ENCODE results near the gene FNDC3B.

The FNDC3B gene

DNA sequence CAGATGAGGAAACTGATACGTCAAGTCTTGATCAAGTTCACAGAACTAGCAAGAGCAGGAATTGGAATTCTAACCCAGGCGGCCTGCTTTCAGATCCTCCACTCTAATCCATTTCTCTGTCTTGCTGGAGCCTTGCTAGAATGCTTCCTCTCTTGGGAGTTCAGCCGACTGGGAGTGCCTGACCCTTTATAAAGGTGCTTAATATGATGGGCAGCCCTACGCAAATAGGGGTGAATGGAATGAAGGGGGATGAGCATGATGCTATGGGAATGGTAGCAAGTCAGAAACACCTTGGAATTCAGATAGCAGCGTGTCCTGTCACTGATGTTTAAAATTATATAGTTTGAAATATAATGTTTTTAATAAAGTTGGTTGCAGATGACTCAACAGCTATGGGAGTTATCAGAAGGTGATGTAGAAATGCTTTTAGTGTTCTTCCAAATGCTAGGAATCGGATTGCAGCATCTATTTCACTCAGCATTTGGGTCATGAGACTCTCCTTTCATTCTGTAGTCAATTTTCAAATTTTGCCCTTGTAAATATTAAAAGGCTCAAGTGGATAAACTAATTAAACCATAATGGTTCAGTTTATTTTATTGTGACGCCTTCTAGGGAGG, 150.7 kb downstream of the FNDC3B start:
- DNase-seq (ENCODE audit: low spot score), result no peak

DNA sequence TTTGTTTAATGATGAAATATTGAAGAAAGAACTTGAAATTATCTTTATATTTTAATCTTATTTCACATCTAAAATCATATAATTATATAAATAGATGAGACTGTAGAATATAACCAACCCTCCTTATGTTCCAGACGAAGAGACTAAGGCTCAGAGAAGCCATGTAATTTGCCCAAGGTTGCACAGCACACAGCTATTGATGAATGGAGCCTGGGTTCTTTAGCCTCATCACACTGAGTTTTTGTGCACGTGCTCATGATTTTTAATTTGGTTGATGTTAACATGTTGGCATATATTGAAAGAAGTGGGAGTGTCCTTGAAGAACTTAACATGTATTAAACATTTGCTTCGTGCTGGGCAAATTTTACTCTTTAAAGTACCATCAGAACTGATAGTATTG, 151.6 kb downstream of the FNDC3B start:
- no peak for DNase-seq (ENCODE audit: low spot score)

DNA sequence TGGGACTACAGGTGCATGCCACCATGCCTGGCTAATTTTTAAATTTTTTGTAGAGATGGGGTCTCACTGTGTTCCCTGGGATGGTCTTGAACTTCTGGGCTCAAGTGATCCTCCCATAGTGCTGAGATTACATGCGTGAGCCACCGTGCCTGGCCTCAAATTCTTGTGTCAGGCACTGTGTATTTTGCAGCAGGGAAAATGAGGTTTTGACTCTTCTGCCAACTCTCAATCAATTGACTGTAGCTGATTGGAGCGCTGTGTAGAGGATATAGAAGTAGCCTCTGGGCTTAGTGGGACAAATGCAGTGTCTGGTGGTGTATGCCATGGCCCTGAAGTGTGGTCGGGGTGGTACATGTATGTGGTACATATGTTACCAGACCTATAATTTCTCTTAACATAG, 152.3 kb downstream of the FNDC3B start:
- no peak for DNase-seq (ENCODE audit: low spot score)

DNA sequence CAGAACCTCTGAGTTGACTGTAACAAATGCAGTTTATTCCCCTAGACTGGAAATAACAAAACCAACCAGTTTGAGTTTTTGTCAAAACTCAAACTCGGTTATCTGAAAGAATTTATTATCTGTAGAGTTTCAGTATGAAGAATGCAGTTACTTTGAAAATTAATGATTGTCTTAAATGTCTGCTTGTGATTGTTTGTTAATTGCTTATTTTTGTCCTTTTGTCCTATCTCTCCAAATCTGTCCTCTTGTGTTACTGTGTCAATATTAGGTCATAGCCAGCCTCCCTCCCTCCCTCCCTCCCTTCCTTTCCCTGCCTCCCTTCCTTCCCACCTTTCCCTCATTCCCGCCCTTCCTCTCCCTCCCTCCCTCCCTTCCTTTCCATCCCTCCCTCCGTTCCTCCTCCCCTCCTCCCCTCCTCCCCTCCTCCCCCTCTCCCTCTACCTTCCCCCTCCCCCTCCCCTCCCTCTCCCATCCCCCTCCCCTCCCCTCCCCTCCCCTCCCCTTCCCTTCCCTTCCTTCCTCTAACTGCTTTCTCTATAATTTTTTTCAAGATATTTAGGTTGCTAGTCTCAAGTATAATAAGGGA, 153.5 kb downstream of the FNDC3B start:
- DNase-seq (ENCODE audit: low spot score), result no peak

DNA sequence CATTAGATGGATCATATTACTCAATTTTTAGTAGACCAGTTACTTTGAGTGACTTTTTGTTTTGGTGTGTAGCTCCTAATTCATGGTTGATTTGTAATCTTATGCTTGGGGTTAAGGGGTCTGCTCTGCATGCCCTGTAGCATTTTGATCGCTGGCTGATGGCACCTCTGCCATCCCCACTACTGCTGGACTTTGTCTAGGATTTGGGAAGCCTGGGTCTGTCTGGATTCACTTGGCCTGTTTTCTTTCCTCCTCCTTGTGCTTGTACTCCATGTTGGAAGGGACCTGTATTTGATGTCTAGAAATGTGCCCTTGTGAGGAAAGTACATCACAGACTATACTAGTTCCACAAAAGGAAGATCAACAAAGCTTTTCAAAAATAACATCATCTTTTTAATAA, 154.1 kb downstream of the FNDC3B start:
- no peak for DNase-seq (ENCODE audit: low spot score)

DNA sequence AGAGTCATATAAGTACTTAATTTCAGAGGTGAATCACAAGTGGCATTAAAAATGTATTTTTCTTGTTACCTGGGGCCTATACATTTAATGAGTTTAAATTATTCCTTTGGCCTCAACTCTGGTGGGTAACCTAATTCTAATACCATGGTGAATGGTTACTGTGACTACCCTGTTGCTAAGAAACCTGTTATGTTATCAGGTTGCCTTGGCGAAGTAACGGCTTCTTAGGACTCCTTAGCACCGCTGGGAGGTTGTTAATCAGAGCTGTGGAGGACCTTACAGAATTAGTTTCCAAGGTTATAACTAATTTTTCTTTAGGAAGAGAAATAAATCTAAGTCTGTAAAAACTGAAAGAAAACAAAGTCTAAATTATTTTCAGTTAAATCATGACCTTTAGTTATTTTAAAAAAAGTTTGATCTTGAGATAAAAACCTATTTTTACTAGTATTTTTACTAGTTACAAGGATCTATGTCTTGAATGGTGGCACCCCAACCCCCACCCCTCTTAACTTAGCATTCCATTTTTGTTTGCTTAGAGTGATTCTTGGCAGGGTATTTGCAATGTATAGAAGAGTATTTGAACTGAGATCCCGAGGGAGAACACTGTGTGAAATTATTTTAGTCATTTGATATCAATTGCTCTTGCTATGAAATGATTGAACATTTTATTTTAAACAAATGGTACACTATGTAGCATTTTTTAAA, 155.5 kb downstream of the FNDC3B start:
- DNase-seq (ENCODE audit: low spot score), result no peak

DNA sequence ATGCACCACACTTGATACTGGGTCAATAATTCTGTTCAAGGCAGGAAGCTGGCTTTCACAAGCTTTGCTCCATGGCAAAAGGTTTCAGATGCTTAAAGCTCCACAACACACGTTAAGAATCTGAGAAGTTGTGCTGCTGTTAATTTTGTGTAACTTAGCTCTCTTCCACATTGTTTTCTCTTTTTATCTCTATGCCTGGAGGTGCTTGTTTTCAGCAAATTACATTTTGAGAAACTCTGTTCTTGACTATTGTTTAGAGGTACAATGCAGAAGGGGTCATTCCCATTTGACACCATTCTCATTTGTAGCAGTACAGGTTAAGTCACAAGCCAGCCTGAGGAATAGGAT, 156.0 kb downstream of the FNDC3B start:
- DNase-seq (ENCODE audit: low spot score), result no peak

DNA sequence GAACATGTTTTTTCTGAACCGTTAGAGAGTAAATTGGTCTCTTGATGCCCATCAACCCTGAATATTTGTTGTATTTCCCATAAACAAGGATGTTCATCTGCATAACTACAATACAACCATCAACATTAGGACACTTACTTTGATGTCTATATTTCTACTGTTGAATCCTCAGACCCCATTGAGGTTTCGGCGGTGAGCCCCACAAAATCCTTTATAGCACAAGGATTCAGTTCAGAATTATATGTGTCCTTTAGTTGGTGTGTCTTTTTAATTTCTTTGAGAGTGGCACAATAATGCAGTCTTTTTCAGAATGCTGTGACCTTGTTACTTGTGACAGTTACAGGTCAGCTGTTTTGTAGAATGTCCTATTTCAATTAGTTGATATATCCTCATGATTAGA, 158.0 kb downstream of the FNDC3B start:
- no peak for DNase-seq (ENCODE audit: low spot score)

DNA sequence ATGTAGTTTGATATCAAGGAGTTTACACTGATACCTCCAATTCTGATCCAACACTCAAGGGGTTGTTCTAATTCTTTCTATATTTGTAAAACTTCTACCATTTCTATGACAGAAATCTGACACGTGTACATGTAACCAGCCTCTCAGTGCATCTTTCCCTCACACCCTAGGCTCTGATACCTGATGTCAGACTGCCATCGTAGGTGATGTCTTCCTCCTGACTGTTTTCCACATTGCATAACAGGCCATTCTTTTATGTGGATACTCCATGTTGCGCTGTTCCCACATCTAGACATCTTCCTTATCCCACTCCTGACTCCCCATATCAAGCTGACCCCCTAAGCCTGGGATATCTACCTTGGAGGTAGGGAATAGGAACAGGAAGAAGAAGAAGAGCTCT, 159.1 kb downstream of the FNDC3B start:
- DNase-seq (ENCODE audit: low spot score), result no peak

DNA sequence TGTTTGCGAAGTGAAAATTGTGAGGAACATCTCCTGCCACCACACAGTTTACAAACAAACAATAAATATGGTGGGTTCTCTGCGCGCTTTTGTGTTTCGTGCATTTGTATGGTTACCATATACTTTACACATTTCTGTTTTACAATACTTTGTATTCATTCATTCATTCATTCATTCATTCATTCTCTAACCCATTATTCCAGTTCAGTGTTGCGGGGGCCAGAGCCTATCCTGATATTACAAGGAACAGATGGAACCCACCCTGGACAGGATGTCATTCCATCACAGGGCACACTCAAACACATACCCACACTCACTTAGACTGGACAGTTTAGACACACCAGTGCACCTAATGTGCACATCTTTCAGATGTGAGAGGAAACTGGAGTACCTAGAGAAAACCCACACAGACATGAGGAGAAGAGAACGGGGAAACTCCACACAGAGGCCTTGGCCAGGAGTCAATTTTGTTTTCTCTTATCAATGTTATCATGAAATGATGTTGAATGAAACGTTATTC, 160.5 kb downstream of the FNDC3B start:
- no peak for DNase-seq (ENCODE audit: low spot score)

DNA sequence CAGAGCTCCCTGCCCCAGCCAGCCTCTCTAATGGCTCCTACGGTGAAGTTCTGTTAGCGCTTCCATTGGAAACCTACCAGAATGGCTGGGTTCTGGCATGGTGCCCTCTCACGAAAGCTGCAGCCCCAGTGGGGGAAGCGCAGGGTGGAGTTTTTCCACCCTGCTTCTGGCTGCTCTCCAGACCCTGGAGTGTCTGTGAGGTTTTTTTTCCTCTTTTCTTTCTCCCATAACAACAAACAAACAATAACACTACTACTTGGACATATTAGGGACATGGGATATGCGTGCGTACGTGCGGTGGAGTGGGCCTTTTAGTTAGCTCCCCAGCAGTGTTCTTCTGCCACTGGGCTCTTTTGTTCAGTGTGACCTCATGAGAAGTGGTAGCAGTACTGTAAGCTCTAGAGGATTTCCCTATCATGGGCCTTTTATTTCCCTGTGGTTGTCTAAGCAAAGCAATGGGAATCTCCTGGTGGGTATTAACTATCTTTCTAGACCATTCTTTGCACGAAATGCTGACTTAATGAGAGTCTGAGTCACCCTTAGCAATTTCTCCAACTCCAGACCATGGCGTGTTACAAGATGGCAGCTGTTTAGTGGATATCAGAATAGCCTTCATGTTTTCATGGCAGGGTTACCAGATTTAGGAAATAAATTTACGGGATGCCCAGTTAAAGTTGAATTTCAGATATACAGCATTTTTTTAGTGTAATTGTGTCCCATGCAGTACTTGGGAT, 161.9 kb downstream of the FNDC3B start:
- no peak for DNase-seq (ENCODE audit: low spot score)

DNA sequence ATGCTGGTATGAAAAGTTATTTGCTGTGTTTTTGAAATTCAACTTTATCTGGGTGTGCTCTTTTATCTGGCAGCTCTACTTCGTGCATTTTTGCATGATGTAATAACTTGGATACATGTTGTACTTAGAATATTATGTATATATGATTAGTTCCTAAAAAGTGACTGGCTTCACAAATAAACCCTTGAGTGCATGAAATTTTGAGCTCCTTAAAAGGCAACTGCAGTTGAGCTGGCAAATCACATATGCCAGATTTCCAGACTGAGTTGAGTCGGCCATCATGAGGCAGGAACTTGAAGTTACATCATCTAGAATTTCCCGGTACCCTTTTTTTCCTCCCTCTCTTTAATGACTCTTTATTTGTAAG, 162.5 kb downstream of the FNDC3B start:
- no peak for DNase-seq (ENCODE audit: low spot score)

DNA sequence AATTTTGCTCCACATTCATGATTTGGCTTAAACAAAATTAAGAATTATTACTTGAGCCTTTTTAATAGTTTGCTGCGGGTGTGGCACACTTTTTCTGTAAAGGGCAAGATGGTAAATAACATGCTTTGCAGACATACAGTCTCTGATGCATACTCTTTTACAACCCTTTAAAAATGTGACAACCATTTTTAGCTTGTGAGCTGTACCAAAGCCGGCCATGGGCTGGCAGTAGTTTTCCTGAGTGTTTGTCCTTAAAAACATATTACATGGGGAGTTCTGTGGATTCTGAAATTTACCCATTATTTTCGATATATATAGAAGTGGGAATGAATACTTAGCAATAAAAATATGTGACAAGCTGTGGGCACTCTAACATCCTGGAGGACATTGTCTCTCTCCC, 163.4 kb downstream of the FNDC3B start:
- DNase-seq (ENCODE audit: low spot score), result no peak

DNA sequence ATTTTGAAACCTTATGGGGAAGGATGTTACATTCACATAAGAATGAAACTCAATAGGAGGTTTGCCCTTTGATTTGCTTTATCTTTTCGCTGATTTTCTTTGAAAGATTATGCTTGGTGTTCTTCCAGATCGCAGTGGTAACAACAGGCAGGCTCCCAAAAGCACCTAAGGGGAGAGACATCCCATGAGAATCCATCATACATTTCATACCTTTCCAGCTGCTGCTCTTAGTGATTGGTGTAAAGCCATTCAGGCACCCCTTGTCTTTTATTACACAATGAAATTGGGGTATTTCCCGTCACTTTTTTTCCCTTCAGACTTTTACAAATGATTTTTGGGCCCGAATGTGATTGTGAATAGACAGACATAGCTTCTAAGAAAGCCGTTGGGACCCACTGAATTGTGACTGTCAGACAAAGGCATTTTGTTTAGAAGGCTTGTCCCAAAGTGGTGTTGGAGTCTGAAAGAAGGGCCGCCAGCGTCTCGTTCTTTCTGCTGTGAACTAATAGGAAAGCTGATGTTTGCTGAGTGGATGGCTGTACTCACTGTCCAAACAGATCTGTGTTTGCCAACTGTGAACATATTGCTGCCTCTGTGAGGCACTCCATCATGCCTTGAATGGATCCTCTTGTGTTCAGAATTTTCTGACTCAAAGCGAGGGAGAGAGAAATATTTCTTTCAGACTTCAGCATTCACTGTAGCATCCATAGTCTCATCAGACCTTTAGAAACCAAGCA, 164.3 kb downstream of the FNDC3B start:
- DNase-seq (ENCODE audit: low spot score), result no peak

DNA sequence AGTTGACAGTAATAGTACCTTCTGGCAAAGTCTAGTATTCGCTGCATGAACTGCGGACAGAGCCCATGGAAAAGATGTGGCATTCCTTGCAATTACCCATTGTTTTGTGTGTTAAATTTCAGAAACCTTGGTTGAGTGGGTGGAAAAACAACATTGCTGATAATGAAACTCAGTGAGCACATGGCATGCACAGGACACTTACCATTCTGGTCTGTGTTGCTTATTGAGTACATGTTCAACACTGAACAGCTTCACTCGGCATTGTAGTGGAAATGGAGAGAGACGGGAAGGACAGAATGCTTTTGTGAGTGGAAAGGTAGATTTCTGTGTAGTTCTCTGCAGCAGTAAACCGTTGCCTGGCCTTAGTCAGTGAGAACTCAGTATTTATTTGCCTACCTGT, 165.3 kb downstream of the FNDC3B start:
- DNase-seq (ENCODE audit: low spot score), result no peak

DNA sequence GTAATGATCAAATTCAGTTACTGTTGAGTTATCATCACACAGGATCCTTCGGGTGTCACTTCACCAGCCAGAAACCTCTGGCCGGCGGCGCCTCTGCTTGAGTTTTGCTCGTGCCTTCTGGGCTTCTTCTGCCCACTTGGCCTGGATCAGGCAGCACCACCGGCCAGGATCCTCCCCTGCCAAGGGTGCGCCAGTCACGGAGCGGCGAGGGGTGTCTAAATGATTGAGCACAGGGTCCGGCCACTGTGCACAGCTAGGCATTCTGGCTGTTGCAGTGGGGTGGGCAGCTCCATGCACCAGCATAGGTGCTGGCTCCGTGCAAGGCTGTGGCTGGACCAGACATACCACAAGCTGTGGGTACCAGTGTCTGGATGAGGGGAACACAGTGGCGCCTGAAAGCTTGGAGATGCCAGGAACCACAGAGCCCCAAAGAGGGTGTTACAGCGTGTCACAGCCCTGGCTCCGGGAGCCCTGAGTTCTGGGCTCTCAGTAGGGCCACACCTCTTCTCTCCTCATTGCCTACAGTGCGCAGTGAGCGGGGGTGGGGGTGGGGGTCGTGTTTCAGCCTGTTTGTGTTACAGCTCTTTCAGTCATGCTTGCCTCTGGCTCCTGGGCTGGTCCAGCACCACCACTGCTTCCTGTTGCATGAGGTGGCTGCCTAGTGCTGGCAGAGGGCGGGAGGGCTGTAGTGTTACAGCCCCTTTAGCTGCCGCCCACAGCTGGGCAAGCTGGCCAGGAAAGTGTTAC, 169.4 kb downstream of the FNDC3B start:
- DNase-seq (ENCODE audit: low spot score), result no peak

DNA sequence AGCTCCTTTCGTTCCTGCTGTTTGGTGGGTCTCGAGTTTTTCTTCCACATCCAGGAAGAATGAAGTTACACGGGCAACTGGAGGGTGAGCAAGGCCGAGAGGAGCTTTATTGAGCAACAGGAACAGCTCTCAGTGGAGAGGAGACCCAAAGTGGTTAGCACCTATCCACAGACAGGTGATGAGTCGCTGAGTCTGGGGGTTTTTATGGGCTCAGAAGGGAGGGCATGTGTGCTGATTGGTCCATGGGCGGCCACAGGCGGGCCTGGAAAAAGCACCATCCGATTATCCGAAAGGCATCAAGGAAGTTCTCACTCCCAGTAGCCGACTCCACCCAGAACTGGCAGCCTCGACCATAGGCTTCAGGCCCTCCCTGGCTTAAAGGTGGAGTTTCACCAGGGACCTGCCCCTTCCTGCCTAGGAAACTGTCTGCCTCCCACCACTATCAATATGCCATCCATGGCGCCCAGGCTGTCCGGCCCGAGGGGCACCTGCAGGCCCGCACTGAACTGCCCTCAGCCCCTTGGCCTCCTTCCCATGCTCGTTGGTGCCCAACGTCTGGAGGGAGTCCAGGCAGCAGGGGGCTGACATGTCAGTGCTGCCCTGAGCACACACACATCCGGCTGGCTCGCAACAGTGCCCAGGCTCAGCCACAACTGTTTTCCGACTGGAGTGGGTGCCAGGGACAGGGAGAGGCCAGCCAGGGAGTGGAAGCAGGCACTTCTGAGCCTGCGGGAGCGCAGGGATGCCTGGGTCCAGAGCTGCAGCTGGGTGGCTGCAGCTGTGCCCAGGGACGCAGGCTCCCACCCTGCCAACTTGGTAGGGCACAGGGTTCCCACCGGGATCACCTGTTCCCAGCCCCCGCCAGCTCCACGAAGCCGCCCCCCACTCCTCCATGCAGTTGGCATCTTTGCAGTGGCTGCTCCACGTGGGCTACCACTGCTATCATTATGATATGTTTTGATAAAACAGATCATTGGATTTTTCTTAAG, 170.2 kb downstream of the FNDC3B start:
- DNase-seq (ENCODE audit: low spot score), result no peak

DNA sequence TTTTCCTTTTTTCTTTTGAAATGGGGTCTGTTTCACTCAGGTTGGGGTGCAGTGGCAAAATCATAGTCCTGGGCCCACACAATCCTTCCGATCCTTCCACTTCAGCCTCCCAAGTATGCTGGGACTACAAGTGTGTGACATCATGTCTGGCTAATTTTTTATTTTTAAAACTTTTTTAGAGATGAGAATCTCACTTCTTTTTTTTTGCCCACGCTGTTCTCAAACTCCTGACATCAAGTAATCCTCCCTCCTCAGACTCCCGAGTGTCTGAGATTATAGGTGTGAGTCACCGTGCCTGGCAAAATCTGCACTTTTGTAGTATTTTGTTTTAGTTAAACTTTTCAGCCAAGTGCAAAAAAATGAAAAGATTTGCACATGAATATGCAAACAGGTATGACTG, 171.0 kb downstream of the FNDC3B start:
- no peak for DNase-seq (ENCODE audit: low spot score)

DNA sequence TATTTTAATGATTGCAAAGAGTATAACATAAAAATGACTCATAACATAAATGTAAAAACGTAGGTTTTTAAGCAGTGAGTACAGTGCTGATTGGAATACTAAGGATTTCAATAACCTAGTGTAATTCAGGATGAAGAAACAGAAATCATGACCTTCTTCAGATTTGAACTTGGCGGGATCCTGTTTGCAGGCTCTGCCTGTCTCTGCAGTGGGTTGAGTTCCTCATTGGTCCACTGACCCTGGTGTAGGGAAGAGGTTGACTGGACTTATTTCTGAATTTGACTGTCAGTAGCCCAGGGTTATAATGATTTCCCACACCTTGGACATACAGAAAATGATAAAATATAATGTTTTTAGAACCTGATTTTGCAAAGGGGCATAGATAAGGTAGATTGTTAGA, 171.7 kb downstream of the FNDC3B start:
- DNase-seq (ENCODE audit: low spot score), result no peak

DNA sequence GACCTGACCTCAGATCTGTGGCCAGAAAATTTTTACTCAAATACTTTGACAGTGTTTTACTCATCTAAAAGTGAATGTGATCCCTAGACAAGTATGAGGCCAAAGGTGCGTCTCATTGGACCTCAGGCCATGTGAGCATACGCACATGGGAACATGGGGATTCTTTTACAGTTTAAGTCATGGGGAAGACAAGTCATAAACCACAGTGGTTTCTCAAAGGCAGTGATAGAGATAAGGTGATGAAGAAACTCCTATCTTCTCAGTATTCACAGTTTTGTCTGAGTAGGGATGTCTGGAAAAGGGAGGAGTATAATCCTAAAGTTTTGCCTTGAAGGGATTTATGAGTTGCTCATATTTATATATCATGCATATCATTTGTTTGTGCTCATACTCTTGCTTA, 173.8 kb downstream of the FNDC3B start:
- DNase-seq (ENCODE audit: low spot score), result peak; percentile 24

All from activated CD4-positive, alpha-beta T cell treated with anti-CD3 and anti-CD28 coated beads, Interleukin-2, Interleukin-4, amounts not matched to agents 100 ng/mL and 50 ng/mL, durations not matched to agents 16 hours and 8 hours (primary cell).